HG02798 (cell line): Measurements from ENCODE around the gene ITPR2.
"Not testable (repeated sequence)": the region's sequence is repeated elsewhere in the genome, so short reads cannot be mapped to it uniquely, and the experiment has no call there.

Experiments
- ATAC-seq: cut with Tn5 transposase; IDR thresholded peaks from one replicate; pipeline ENCODE4 v1.9.1; 2021; ENCODE audit warnings: mild to moderate bottlenecking; ENCODE audit not compliant: unreplicated experiment, poor library complexity

ITPR2 gene

DNA sequence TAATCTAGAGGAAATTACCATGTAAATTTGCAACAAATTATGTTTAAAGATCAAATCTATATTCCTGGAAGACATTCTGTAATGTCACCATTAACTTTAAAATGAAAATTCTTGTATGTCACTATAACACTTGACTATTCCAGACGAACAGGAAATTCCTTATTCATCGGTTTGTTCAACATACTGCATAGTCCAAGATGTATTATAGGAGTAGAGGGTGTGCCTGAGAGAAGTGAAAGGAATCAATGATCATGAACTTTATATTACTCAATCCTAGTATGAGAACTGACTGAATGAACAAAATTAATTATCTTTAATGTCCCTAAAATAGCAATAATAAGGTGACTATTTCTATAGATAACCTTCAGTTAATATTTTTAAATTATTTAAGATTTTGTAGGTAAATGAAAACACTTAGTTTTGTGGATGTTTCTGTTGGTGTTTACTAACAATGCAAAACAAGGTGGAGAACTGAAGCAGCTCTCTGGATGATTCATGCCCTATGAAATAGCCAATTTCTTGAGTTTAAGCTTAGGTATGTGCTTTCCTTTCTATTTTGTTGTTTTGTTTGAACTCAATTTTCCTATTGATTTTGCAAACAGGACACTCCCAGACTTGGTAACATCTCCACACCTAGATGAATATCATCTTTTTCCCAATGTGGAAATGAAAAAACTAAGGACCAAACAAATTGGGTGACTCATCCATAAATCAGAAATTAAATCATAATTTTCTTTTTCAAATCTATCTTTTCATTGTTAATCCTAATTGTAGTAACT, 18.2 kb upstream of the ITPR2 start:
- no peak for ATAC-seq

DNA sequence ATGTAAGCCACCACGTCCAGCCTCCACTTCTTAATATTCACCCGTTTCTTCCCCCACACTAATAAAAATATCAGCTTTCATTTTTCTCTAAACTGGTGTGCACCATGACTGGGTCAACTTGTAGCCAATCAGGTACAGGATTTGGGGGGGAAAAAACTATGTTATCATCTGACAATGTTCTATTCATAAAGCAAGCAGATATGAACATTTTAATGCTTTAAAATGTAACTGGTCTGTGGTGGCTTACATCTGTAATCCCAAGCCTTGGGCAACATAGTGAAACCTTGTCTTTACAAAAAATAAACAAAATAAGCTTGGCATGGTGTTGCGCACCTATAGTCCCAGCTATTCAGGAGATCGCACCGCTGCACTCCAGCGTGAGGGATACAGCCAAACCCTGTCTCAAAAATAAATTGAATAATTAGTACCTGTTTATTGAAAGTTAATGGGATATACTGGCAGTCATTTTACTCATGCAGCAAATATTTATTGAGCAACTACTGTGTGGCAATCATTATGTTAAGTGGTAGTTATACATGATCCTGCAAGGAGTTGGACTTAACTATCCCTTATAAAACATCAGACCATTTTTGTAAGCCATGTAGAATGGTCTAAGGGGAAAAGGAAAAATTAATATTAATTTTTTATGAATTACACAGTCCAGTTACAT, 15.3 kb upstream of the ITPR2 start:
- no peak for ATAC-seq

DNA sequence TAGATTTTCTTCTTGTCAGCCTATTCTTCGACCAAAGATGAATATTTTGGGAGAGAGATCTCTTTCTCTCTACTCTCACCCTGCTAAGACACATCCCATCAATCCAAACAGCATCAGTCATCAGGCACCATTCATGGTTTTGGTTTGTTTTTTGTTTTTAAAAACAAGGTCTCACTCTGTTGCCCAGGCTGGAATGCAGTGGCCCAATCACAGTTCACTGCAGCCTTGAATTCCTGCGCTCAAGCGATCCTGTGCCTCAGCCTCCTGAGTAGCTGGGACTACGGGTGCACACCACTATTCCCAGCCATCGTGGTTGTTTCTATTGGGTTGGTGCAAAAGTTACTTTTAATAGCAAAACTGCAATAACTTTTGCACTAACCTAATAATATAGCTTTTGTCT, 14.4 kb upstream of the ITPR2 start:
- no peak for ATAC-seq

DNA sequence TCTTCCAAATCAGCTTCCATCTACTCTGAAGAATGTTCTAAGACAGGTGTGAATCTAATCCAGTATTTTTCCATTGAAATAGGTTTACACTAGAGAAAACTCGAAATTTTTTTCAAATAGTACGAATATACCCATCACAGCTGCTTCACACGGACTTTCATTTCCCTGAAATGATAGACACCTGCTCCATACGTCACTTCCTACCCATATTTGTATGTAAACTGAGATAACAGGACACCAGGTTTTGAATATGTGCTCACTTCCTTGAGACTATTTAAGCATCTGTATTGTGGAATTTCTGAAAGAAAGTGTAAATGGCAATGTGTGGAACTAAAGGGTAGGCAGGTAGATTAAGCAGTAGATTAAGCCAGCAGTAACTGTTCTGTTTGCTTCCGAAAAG, 13.4 kb upstream of the ITPR2 start:
- no peak for ATAC-seq

DNA sequence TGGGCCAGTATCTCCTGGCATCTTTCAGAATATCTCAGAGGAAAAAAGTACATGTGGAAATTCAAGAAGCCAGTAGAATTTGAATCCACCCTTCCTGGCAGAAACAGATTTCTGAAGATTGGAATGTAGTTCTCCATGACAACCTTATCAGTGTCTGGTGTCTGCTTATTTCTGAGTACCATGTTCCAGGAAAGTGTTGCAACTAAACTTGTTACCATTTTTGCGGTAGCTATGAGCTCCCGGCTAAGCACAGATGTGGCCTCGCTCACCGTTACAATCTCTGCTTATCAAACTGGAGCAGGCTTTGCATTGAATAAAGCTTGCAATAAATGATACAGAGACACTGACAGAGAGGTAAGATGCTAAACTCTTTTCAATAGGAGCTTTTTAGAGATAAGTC, 13.0 kb upstream of the ITPR2 start:
- no peak for ATAC-seq

DNA sequence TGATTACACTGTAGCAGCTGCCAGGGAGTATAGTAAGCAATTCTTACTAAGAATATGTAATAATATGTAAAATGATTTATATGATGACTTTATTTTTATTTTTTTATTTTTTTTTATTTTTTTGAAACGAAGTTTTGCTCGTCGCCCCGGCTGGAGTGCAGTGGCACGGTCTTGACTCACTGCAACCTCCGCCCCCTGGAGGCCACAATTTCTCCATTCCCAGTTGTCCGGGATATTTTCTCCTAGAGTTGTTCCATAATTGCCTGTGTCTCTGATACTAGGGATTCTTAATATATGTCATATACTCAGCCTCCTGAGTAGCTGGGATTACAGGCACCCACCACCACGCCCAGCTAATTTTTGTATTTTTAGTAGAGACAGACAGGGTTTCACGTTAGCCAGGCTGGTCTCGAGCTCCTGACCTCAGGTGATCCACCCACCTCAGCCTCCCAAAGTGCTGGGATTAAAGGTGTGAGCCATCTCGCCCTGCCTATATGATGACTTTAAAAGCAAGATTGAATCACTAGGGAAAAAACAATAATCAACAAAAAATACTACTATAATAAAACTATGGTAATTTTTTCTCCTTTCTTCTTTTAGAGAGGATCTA, 12.2 kb upstream of the ITPR2 start:
- ATAC-seq = no peak

DNA sequence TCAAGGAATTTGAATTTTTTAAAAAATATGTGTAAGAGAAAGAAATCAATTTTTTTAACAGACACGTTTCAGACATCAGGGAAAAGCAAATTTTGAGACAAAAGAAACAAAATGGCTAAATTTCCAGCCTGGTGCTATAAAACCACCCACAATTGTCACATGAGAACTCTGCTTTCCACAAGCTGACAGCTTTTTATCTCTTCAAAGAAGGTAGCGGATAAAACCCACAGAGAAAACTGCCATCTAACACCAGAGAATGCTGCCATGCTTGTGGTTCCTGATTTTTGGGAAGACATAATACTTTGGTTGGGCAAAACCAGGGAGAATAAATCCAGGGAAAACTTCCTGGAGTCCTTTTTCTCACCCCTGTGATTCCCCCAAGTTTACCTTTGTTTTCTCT, 10.3 kb upstream of the ITPR2 start:
- no peak for ATAC-seq

DNA sequence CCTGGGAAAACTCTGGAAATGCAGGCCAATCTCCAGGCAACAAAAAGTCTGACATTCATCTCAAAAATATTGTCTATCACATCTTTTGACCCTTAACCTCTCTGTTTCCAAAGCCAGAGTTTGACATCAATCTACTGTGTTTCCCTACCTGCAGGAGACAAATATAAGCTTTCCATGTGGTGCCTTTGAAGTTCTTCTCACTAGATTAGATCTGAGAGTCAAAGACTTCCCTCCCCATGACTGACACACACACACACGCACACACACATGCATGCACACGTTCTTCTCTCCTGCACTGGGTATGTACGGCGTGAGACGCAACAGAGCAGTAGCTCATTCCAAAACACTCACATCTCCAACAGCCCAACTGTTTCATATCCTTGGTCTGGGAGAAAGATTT, 8.1 kb upstream of the ITPR2 start:
- no peak for ATAC-seq

DNA sequence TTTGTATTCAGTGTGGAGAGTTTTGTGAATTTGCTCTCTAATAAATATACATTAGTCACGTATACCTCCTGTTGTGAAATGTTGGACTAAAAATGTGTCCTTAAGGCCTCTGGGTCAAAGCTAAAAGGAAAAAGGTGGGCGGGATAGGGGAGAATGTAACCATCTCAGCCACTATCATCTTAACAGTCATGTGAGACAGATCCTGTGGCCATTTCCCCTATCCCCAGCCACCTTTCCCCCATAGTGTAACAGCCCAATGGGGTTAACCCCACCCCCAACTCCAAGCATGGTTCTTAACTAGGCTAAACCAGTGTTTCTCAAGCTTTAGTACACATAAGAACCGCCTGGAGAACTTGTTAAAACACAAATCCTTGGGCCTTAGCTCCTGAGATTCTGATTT, 6.5 kb upstream of the ITPR2 start:
- ATAC-seq = no peak

DNA sequence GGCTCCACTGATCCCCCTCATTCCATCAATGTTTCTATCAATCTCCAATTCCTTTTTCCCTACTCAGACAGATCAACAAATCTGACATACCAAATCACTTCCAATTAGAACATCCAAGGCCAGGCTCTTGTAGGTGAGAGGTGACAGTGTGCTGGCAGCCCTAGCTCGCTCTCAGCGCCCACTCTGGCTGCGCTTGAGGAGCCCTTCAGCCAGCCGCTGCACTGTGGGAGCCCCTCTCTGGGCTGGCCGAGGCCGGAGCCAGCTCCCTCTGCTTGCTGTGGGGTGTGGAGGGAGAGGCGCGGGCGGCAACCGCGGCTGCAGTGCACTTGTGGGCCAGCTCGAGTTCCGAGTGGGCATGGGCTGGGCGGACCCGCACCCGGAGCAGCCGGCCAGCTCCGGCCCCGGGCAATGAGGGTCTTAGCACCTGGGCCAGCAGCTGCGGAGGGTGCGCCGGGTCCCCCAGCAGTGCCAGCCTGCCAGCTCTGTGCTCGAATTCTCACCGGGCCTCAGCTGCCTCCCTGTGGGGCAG, 6.0 kb upstream of the ITPR2 start:
- ATAC-seq = no peak

DNA sequence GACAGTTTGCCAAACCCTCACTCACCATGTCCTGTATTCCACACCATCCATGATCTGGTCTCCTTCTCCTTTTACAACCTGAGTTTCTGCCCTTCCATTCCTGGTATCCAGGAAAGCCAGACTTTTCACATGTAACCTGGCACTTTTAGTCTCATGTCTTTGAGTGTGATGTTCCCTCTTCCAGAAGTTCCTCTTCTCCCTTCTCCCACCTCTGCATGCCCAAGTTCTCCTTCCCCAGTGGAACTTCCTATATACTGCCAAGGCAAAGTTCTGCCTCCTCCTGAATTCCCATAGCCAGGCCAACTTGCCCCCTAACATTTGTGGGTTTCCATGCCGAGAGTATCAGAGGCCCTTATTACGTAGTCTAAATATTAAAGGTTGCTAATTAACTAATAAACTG, 3.2 kb upstream of the ITPR2 start:
- no peak for ATAC-seq

DNA sequence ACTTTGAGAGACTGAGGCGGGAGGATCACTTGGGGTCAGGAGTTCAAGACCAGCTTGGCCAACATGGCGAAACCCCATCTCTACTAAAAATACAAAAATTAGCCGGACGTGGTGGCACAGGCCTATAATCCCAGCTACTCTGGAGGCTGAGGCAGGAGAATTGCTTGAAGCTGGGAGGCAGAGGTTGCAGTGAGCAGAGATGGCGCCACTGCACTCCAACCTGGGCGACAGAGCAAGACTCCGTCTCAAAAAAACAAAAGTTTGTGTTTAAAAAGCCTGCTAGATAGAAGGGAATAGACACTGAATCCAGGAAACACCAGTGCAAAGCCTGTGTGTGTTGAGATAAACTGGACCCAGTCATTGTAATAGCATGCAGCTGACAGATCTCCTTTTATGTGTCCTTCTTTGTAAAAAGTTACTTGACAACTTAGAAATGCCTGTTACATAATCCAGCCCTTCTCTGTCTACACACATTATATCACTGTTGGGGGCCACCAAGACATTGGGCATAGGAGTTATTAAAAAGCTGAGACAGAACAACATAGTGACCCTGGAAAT, 1.6 kb upstream of the ITPR2 start:
- ATAC-seq = not testable (repeated sequence)

DNA sequence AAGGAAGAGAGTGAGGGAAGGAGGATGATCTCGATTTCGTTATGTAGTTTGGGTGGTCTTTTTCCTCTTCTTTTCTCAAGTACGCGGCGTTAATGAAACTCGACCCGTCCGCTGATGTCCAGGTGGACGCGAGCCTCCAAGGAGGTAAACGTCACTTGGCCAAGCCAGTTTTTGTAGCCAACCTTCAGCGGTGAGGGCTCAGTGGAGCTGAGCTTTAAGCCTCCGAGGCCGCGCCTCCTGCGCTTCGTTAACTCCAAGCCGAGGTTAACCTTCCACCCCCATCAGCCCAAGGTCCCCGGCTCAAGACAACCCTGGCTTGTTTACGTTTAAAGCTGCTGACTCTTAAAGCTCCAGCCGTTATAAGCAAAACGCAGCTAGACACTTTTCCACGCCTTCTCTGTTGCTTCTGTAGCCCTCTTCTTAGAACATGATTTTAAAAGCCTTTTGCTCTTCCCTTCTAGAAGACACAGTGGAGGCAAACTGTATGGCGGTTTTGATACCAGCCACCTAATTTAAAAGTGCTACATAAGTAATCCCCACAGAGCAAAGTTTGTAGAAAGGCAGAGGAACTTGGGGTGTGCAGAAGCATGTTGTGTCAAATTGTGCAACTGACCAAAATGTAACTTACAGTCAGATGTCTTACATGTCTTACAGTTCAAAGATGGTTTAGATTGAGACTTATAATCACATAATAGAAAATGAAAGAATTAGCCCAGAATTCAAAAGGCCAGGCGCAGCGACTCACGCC, 923 bp upstream of the ITPR2 start:
- ATAC-seq = peak; percentile 24

DNA sequence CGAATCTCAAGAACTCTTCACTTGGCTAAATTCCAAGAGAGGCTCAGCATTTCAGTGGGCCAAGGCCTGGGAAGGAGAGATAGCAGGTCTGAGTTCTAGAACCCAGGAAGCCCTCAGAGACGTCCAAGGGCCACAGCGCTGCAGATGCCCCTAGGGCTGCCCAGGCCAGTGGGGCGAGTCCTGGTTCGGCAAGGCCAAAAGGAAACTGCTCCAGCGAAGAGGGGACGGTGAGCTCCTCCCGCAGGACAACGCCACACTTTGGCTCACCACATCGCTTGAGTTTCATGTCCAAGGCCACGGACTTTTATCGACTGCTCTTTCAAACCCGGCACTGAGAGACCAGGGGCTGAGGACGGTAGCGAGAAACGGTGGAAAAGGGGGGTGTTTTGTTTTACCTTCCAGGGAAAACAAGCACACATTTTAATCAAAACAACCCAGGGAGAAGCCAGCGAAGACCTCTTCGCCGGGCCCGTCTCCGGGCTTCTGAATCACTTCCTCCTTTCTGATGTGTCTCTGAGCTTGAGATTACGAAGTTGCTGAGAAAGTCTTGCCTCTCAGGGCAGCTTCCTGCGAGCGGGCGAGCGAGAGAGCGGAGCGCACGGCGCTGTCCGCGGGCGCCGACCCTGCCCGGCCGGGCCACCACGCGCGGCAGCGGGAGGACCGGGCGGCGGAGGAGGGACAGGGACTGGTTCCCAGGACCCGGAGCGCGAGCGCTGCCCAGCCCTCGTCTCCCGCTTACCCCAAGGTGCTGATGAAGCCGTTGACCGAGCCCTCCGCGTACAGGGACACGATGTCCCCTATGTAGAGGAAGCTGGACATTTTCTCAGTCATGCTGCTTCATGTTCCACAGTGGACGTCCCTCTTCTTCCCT, 808 bp downstream of the ITPR2 start:
- peak; percentile 39 for ATAC-seq

DNA sequence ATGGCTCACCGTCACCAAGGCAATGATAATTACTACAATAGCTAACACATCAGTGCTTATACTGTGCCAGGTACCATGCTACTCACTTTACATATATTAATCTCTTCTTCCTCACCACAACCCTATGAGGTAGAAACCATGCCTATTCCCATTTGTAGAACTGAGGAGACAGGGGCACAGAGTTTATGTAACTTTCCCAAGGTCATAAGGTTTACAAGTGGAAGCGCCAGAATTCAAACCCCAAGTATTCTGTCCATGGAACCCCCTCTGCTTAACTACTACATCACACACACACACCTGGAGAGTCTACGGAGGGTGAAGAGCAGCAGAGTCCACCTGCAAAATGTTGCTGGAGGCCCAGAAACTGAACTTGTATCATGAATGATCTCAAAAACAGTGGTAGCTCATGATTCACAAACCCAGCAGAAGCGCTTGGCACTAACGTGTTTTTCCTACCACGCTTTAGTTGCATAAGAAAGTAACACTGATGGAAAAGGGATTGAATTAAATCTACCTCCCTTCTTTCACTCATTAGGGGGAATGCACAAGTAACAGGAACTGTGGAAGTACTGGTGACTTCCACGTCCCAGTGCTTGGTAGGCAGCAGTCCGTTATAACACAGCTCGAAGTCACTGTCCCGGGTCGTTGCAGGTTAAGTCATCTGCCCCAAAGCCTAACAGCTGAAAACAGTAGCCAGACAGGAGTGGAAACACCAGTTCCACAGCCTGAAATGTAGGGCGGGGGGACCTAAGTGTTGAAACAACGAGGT, 2.0 kb downstream of the ITPR2 start:
- no peak for ATAC-seq

DNA sequence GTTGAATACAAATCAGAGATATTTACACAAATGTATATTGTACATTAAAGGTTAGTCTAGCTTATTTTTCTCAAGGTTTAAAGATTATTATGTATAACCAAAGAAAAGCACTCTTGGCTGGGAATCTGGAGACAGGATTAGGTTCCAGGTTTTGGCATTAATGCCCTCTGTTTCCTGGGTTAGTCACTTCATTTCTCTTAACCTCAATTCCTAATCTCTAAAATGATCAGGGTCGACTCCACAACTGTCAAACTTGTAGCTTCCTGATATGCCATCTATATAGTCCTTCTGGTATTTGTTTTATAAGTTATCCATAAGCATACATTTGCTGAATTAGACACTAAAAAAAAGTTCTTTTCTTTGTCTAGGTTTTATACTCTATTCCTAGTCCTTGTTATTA, 2.6 kb downstream of the ITPR2 start:
- no peak for ATAC-seq

DNA sequence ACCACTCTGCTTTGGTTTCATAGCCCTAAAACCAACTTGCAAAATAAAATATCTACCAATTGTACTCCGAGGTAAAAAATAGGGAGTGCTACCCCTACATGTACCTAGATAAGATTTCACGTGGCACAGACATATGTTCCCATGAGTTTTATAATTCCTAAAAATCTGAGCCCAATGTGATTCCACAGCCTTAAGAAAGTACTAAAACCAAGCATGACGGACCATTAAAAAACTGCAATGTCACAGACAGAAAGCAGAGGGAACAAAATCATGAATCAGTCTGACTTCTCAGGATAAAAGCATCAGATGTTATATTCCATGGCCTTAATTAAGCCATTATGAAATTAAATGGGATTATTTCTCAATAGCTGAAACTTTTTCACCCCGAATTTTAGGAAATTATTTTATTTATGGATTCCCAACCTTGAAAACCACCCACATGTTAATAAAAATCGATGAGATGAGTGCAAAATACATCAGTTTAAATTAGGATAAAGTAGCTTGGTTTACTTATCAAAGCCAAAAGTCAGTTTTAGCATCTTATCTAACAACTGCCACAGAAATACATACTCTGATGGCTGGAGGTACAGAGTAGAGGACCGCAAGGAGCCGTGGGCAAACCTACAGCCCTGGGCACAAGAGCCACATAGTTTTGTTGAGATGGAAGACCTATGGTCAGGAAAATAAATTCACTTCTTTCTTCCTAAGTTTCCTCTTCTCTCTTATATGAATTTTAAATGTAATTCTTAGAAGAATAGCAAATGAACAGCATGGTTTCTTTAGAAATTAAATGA, 4.5 kb downstream of the ITPR2 start:
- ATAC-seq = no peak

DNA sequence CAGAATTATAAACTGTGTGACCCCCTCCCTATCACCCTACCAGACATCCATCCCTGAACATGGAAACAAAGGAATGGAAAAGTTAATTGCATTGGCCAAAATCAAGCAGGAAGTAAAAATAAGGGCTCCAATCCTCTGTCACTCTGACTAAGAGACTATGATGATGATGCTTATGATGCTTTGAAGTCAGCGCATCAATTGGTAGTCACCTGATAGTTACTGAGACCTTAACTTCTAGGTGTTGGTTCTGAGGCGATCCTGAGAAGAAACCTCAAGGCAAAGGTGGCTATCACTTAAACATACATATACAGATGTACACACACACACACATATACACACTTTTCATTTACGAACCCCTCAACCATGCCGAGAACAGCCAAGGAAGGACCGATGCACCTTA, 6.6 kb downstream of the ITPR2 start:
- no peak for ATAC-seq
